AG10803 (cell line): Measurements from ENCODE around the gene TCERG1L.
"Not testable (repeated sequence)": the region's sequence is repeated elsewhere in the genome, so short reads cannot be mapped to it uniquely, and the experiment has no call there.

ENCODE experiments used
- DNase-seq: peaks from one replicate; pipeline ENCODE4 v3.0.0; 2010; ENCODE audit warnings: low read depth
- H3K4me3 ChIP-seq: 2 replicates; pipeline ENCODE4 v1.5.1; 2011; ENCODE audit warnings: mild to moderate bottlenecking, low read length, control low read depth
- TF ChIP-seq, protein P1 (sequence below): conservative IDR thresholded peaks from 2 replicates; pipeline ENCODE4 v1.5.1; 2011; ENCODE audit warnings: mild to moderate bottlenecking, low read length, control low read depth, inconsistent platforms

Gene TCERG1L

DNA sequence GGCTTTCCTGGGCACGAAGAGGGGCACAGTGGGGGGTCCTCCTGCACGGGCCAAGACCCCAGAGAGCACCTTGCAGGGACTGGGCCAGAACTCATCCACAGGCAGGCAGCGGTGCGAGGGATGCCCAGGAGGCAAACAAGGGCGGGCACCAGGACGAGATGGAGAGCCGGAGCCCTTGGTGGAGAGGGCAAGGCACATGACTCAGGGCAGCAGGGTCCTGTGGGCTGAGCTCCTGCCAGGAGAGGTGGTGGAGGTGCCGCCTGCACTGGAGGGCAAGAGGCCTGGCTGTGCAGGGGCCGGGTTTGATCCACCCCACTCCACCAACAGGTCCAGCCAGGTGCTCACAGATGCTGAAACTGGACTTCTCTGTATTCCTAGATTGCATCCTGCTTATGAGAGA, 170.9 kb downstream of the TCERG1L start:
- TF ChIP-seq, protein P1, sequence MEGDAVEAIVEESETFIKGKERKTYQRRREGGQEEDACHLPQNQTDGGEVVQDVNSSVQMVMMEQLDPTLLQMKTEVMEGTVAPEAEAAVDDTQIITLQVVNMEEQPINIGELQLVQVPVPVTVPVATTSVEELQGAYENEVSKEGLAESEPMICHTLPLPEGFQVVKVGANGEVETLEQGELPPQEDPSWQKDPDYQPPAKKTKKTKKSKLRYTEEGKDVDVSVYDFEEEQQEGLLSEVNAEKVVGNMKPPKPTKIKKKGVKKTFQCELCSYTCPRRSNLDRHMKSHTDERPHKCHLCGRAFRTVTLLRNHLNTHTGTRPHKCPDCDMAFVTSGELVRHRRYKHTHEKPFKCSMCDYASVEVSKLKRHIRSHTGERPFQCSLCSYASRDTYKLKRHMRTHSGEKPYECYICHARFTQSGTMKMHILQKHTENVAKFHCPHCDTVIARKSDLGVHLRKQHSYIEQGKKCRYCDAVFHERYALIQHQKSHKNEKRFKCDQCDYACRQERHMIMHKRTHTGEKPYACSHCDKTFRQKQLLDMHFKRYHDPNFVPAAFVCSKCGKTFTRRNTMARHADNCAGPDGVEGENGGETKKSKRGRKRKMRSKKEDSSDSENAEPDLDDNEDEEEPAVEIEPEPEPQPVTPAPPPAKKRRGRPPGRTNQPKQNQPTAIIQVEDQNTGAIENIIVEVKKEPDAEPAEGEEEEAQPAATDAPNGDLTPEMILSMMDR: no peak
- H3K4me3 ChIP-seq: no peak overlapping the region
- DNase-seq: no peak

- no peak for DNase-seq
- TF ChIP-seq, protein P1: no peak
- H3K4me3 ChIP-seq: no peak overlapping the region
Observed at GRCh38 chr10:131137223-131137622, 174.3 kb downstream of the TCERG1L start.

DNA sequence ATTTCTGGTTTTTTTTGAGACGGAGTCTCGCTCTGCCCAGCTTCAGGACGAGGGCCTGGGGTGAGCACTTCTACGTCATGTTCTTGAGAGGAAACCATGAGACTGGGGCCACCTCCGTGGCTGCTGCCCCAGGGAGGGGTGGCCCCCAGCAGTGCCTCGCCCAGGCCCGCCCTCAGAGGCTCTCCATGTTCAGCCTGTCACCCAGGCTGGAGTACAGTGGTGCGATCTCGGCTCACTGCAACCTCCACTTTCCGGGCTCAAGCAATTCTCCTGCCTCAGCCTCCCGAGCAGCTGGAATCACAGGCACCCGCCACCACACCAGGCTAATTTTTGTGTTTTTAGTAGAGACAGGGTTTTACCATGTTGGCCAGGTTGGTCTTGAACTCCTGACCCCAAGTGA, 175.2 kb downstream of the TCERG1L start:
- DNase-seq, H3K4me3 ChIP-seq: not testable (repeated sequence)

DNA sequence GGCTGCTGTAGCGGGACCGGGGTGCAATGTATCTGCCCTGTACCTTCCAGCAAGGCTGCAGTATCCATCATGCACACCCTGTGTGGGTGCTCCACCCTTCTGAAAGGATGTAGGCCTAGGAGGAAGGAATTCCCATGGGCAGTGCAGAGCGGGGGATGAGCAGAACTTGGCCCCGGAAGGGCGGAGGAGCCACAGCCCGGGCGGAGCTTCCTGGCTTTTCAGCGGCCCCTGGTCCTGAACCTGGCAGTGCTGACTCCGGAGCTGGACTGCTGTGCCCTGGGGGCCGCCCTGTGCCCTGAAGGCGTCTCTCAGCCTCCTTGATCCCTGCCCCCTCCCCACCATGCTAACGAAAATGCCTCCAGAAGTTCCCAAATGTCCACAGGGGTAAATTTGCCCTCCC, 175.8 kb downstream of the TCERG1L start:
- DNase-seq: no peak
- H3K4me3 ChIP-seq: no peak overlapping the region
- TF ChIP-seq, protein P1: no peak

DNA sequence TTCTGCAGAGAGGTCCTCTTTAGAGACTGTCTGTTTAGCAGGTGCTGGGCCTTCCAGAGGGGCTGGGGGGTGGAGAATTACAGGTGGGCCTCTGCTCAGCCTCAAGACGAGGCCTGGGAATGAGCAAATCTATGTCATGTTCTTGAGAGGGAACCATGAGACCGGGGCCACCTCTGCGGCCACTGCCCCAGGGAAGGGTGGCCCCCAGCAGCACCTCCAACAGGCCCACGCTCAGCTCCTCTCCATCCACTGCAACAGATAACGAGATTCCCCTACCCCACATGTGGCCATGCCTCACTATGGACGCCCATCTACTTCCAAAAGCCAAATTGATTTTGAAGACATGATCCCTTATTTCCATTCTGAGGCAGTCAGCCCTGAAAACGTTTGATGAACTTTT, 176.9 kb downstream of the TCERG1L start:
- TF ChIP-seq, protein P1: no peak
- no peak overlapping the region for H3K4me3 ChIP-seq
- DNase-seq: no peak

GRCh38 chr10:131134001-131134576, 177.4 kb downstream of the TCERG1L start:
- no peak overlapping the region for H3K4me3 ChIP-seq
- TF ChIP-seq, protein P1: no peak
- DNase-seq: no peak

DNA sequence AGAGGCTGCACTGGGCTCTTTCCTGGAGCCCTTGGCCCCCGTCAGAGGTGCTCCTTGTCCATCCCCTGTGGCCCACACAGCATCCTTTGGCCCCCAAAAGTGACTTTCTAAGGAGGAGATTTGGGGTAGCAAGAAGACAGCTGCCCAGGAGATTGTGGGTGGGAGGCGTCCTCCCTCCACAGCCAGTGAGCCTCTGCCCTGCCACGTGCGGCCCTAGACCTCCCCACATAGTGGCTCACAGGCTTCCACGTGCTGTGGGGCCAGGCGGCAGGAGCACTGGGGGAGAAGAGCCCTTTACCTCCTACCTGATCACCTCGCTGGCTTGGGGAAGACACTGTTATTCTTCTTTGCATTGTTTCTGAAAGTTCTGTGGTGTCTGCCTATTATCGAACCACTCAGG, 178.8 kb downstream of the TCERG1L start:
- H3K4me3 ChIP-seq: no peak overlapping the region
- DNase-seq: no peak
- TF ChIP-seq, protein P1: no peak
